Renal cortex interstitium (tissue), 15 donors: ENCODE data around the gene PCAT7. TPM values are rescaled to one million over a fixed set of nuclear protein-coding genes. Genes with fewer than 3 reads are reported as not detected.
"Not testable (repeated sequence)": the region's sequence is repeated elsewhere in the genome, so short reads cannot be mapped to it uniquely, and the experiment has no call there.

ENCODE experiments used
- DNase-seq, 11 donors: peaks; one replicate each; pipeline ENCODE4 v3.0.0-alpha.2; 2013; ENCODE audit warnings: low read depth in 9 of 11, low spot score in 4 of 11; ENCODE audit errors: extremely low read depth in 1 of 11
- long read RNA-seq, 16 experiments: transcript quantifications; one replicate each; lab custom pipeline, GENCODE V29; 2026
- polyA plus RNA-seq, 3 donors: library from polyadenylated mRNA; unstranded; fragments of 120-200 nt; gene quantifications; one replicate each; pipeline ENCODE4 v1.2.1, GENCODE V29; 2013; ENCODE audit not compliant: insufficient read length in 3 of 3

The PCAT7 gene
- polyA plus RNA-seq: under 1 TPM; 0.30 to 0.45 (median 0.33) TPM
- long read RNA-seq, donor 1, partial matches to known transcripts: 0 of 28 reads
- long read RNA-seq, donor 1, other reads (novel, unspliced or antisense): 28 of 28 reads
- long read RNA-seq, donor 2, partial matches to known transcripts: 0 of 1 reads
- long read RNA-seq, donor 2, other reads (novel, unspliced or antisense): 0 of 1 reads
- long read RNA-seq, donor 3, partial matches to known transcripts: 0 of 1 reads
- long read RNA-seq, donor 3, other reads (novel, unspliced or antisense): 0 of 1 reads
- long read RNA-seq, donor 4, partial matches to known transcripts: 23 of 79 reads
- long read RNA-seq, donor 4, other reads (novel, unspliced or antisense): 55 of 79 reads
- long read RNA-seq, donor 5: 0 reads
- long read RNA-seq, donor 6: 0 reads
- long read RNA-seq, donor 7: 0 reads
- long read RNA-seq, donor 8: 0 reads
- long read RNA-seq, donor 9, partial matches to known transcripts: 23 of 53 reads
- long read RNA-seq, donor 9, other reads (novel, unspliced or antisense): 29 of 53 reads
- long read RNA-seq, donor 10, partial matches to known transcripts: 20 of 61 reads
- long read RNA-seq, donor 10, other reads (novel, unspliced or antisense): 41 of 61 reads
- long read RNA-seq, donor 11, partial matches to known transcripts: 18 of 73 reads
- long read RNA-seq, donor 11, other reads (novel, unspliced or antisense): 55 of 73 reads
- long read RNA-seq, donor 12: 0 reads
- long read RNA-seq, donor 13: 0 reads
- long read RNA-seq, donor 14: 0 reads
- long read RNA-seq, donor 15: 0 reads
- long read RNA-seq, donor 16: 0 reads

DNA sequence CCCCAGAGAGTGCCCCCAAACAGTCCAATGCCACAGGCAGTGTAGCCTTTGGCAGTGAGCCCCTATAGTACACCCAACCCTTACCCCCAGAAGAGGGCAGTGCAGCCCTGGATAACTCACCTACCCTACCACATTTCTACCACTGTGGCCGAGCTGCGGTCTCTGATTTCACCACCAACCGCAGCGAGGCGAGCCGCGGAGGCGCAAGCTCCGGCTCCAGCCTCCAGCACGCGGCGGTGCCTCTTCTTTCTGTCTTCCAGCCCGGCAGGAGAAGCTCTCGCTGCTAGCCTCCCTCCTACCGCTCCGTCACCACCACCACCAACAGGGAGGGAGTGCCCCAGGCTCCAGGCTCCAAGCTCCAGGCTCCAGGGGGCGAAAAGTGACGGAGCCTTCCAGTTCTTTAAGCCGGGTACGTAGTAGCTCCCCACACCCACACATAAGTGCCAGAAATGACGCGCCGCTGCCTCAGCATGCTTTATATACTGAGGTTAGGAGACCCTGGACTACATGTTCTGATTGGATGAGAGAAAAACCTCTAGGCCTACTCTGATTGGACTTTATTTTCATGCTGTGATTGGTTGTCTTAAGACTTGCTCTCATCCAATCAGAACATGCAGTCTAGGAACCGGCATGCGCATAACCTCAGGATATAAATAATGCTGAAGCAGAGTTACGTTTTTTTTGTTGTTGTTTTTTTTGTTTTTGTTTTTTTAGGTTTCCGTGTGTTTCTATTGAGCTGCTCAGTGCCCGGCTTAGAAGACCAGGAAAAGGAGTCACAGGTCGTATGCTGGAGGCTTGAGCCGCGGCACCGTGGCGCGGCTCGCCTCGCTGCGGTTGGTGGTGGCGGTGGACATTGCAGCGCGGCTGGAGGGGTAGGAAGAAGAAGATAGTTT is at the start of gene PCAT7:
Gene PCAT7 (plus strand): TSS at position 645 of the 893 bp plus-strand sequence.
- peak in 1 of 11 donors; percentile 9 for DNase-seq

DNA sequence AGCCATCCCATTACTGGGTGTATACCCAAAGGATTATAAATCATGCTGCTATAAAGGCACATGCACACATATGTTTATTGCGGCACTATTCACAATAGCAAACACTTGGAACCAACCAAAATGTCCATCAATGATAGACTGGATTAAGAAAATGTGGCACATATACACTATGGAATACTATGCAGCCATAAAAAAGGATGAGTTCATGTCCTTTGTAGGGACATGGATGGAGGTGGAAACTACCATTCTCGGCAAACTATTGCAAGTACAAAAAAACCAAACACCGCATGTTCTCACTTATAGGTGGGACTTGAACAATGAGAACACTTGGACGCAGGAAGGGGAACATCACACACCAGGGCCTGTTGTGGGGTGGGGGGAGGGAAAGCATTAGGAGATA is 48.5 kb upstream of the PCAT7 start:
- DNase-seq: not testable (repeated sequence)

DNA sequence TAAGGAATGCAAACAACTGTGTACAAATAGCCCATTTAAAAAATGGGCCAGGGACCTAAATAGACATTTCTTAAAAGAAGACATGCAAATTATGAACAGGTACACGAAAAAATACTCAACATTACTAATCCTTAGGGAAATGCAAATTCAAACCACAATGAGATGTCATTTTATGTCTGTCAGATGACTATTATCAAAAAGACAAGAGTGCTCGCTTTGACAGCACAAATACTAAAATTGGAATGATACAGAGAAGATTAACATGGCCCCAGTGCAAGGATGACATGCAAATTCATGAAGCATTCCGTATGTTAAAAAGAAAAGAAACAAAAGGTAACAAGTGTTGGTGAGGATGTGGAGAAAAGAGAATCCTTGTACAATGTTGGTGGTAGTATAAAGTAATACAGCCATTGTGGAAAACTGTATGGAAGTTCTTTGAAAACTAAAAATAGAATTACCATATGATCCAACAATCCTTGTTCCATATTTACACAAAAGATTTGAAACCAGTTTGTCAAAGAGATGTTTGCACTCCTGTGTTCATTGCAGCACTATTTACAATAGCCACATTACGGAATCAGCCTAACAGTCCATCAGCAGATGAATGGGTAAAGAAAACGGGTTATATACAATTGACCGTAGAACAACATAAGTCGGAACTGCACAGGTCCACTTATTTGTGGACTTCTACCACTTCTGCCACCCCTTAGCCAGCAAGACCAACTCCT is 47.2 kb upstream of the PCAT7 start:
- DNase-seq: no peak

DNA sequence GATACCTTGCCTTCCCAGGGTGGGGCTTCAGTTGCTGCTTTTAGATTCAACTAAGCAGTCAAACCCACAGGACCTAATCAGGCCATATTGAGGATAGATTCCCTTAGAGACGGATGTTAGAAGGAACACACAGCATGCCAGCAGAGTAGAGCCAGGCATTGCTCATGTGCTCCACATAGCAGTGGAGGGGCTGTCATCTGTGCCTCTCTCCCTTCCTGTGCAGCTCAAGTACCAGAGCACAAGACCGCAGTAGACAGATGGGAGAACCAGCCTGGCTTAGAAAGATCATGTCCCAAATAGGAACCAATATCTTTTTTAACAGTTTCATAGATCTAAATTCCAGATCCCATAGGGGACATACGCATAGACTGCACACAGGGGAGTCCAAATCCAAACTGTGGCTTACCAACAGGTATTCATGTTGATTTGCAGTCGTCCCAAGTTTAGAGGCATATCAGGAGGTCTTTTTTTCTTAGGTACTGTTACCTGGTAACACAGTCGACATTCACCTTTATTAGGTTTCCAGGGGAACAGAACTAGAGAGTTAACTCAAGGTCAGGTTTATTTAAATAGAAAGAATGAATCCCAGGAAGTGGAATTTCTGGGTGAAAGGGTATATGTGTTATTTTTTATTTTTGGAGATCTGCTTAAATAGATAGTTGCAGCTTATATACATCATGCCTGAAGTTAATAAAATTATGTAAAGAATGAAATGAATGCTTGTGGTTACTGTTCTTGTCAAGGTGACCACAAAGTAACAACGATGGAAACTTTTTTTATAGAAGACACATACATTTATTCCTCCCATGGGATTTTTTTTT is 43.5 kb upstream of the PCAT7 start:
- no peak for DNase-seq

DNA sequence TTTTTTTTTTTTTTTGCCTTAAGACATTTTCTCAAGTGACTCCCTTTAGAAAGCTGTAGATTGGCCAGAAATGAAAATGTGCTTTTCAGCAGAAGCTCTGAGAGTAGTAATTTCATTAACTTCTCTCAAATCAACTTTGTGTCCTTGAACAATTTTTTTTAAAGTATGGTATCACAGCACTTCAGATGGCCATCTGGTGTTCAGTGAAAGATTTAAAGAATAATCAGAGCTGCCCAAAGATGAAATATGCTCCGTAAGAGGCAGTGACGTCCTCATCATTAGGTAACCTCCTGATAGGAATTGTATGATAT is 43.0 kb upstream of the PCAT7 start:
- DNase-seq: no peak

DNA sequence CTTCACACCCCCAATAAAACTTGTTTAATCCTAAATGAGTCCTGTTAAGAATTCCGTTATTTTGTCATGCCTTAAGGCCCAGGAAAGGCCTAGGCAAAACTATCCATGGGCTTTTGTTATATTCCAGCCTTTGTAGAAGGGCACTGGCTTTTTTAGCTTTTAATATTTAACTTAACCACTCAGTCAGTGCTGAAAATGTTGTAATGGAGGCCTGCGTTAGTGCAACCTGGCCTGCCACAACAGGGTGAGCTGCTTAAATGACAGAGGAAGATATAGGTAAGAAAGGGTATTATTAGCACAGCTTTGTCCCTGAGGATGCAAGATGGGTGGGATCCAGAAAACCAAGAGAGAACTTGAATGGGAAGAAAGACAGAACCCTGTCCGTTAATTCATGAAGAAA is 40.2 kb upstream of the PCAT7 start:
- DNase-seq: no peak

DNA sequence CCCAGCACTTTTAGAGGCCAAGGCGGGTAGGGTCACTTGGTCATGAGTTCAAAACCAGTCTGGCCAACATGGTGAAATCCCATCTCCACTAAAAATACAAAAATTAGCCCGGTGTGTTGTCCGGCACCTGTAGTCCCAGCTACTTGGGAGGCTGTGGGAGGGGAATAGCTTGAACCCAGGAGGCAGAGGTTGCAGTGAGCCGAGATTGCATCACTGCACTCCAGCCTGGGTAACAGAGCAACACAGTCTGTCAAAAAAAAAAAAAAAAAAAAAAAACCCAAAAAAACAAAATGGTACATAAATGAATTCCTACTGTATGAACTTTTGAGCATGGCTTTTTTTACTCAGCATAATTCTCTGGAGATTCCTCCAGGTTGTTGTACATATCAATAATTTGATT is 37.6 kb upstream of the PCAT7 start:
- DNase-seq: no peak

DNA sequence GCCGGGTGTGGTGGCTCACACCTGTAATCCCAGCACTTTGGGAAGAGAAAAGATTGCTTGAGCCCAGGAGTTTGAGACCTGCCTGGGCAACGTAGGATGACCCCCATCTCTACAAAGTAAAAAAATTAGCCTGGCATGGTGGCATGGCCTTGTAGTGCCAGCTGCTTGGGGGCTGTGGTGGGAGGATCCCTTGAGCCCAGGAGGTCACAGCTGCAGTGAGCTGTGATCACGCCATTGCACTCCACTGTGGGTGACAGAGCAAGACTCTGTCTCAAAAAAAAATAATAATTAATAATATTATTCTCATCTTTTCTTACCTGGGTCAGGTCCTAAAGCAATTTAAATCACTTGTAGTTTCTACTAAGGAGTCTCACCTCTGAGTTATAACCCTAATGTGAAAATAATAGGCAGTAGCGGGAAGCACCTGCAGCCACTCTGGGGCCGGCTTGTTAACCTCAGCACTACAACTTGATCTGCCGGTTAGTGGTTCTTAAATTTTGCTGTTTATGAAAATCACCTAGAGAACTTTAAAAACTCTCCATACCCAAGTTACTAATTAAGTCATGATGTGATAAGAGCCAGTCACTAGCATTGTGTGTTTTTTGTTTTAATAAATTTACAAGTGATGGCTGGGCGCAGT is 29.4 kb upstream of the PCAT7 start:
- no peak for DNase-seq

DNA sequence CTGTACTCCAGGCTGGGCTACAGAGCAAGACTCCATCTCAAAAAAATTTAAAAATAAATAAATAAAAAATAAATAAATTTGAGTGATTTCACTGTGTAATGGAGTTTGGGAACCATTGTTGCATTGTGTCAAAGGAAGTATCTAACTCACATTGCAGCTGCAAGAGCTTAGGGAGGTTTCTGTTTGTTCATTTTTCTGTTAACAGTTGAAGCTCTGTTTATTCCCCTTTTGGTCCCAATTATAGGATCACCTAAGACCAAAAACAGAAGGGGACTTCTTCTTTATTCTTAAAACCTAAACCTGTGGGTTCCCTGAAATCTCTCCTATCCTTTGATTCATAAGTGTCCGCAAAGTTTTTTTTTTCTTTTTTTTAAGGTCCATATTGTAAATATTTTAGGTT is 28.6 kb upstream of the PCAT7 start:
- no peak for DNase-seq

DNA sequence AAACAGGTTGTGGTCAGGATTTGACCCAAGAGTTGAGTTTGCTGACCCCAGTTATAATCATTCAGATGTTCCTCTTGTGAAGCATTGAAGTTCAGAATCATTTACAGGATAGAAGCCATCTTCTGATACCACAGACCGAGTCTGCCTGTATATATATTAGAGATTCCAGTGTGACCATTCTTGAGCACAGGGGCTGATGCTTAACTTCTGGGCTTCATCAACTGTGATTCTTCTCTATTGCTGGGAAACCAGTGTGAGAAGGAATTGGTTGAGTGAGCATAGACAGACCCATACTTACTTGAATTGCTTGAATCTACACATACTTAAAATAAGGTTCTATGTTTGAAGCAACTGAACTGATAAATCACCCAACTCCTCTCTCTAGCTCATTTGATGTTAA is 27.9 kb upstream of the PCAT7 start:
- no peak for DNase-seq

DNA sequence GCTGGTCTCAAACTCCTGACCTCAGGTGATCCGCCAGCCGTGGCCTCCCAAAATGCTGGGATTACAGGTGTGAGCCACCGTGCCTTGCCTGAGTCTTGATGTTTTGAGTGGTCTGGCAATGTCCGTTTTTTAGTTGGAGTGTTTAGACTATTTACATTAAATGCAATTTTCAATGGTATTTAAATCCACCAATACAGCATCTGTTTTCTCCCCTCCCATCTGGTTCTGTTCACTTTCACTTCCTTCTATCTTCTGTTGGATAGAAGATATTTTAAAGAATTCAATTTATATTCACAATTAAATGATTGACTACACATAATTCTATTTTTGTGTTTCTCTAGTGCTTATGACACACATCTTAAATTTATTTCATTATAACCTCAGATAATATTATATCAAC is 26.0 kb upstream of the PCAT7 start:
- no peak for DNase-seq

DNA sequence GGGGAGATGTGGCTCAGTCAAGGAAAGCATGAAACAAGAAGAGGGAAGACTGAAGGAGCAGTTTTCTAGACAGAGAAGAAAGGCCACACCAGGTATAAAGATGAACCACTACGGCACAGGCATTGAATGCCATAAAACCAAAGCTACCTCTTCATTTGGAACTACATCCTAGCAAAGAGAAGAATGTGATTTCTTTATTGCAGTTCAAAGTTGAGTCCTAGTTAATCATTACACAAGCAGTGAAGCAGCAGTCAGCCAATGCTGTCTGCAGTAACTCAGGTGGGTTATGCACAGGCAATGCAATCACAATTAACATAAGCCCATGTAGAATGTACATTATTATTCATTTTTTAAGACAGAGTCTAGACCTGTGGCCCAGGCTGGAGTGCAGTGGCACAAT is 21.7 kb upstream of the PCAT7 start:
- peak in 10 of 11 donors; percentile 13 to 69 (median 24) for DNase-seq

DNA sequence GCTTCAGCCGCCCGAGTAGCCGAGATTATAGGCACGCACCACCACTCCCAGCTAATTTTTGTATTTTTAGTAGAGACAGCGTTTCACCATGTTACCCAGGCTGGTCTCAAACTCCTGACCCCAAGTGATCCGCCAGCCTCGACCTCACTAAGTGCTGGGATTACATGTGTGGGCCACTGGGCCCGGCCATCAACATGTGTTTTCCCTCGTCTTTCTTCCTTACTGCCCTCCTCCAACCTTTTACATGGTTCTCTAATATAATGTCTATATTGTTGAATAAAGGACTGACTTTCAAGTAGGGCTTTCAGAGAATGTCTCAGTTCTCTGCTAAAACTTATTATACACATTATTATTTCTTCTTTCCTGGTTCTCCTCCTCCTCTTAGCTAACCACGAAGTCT is 21.3 kb upstream of the PCAT7 start:
- no peak for DNase-seq

DNA sequence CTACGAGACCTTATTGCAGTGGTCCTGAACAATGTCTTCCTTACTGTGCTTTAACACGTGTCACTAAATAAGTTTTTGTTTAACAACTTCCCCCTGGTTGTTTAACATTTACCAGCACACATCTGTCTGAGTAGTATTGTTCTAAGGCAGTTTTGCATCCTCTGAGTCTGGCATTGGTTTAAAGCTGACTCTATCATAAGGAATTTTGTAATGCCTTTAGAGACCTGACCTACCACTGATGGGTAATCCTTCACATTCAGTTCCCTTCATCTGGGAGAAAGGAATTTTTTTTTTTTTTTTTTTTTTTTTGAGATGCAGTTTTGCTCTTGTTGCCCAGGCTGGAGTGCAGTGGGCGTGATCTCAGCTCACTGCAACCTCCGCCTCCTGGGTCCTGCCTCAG is 20.0 kb upstream of the PCAT7 start:
- no peak for DNase-seq

DNA sequence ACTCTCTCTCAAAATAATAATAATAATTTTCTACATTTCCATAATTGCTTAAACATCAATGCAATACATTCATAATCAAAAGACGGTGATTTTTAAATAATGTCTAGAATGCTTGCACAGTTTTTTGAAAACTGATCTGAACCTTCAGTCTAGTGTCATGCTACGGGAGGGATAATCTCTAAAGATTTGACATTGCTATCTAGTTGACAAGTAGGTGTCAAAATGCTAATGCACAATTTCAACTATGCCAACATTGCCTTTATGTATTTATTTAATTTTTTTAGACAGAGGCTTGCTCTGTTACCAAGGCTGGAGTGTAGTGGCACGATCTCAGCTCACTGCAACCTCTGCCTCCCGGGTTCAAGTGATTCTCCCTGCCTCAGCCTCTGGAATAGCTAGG is 16.0 kb upstream of the PCAT7 start:
- no peak for DNase-seq

DNA sequence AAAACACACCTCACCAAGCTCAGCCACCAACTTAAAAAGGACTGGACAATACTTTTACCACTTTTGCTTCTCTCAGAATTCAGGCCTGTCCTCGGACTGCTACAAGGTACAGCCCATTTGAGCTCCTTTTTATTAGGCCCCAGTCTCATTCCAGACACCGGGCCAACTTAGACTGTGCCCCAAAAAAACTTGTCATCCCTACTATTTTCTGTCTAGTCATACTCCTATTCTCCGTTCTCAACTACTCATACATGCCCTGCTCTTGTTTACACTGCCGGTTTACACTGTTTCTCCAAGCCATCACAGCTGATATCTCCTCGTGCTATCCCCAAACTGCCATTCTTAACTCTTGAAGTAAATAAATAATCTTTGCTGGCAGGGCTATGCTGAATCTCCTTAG is 10.5 kb upstream of the PCAT7 start:
- DNase-seq: not testable (repeated sequence)

DNA sequence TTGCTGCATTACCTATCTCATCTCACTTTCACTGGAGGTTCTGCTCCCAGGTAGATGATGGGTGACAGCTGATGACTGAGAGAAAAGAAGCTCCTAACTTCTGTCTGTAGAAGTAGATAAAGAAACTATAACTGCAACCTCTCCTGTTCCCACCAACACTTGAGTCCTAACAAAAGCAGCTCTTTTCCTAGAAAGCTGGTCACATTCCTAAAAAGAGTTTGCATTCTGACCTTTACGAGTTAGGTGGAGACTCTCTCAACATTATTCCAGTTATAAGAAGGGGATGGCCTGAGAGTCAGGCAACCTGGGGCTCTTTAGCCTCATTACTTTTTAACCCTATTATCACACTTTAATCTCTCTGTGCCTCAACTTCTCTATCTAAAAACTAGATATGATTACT is 8.9 kb upstream of the PCAT7 start:
- no peak for DNase-seq
